IMR-90 (cell line): ENCODE data around the gene GBX2. TPM values are rescaled to one million over a fixed set of nuclear protein-coding genes. Genes with fewer than 3 reads are reported as not detected.

Experiments
- ATAC-seq: fragments of 200-7000 bp; cut with Tn5 transposase; 2 replicates; pipeline ENCODE4 v1.9.1; 2020; ENCODE audit warnings: low read depth, mild to moderate bottlenecking, moderate library complexity
- BruUV-seq: library from RNA; stranded (reverse); fragments of 400-500 nt; replicated peaks from 2 replicates; lab custom pipeline; 2021; lab: Mats Ljungman, UMichigan
- CTCF ChIA-PET: fragments of 300-600 bp; formaldehyde crosslinking; extraction: SDS; loops from one replicate; lab custom pipeline; 2021; ENCODE audit warnings: antibody characterized with exemption; lab: Yijun Ruan, JAX
- POLR2A ChIA-PET: fragments of 300-600 bp; sonication (Branson Sonifier 250); formaldehyde crosslinking; loops from one replicate; lab custom pipeline; 2022; ENCODE audit warnings: antibody characterized with exemption; ENCODE audit not compliant: unreplicated experiment; lab: Charles Lee
- DNase-seq: peaks from one replicate; pipeline ENCODE4 v3.0.0; 2013
- H2AFZ ChIP-seq: replicated peaks from 2 replicates; pipeline ENCODE3; 2013; ENCODE audit warnings: low read length, mild to moderate bottlenecking; ENCODE audit not compliant: poor library complexity
- H2AK5ac ChIP-seq: 2 replicates; pipeline ENCODE4 v1.6.1; 2013; ENCODE audit warnings: low read depth, low read length, inconsistent platforms
- H2AK9ac ChIP-seq: replicated peaks from 2 replicates; pipeline ENCODE3; 2013; ENCODE audit warnings: mild to moderate bottlenecking, low read depth, low read length, moderate library complexity; ENCODE audit not compliant: poor library complexity
- H2BK120ac ChIP-seq: 2 replicates; pipeline ENCODE4 v1.6.1; 2013; ENCODE audit warnings: low read depth, low read length, inconsistent platforms
- H2BK15ac ChIP-seq: 3 replicates; pipeline ENCODE4 v1.6.1; 2013; ENCODE audit warnings: low read depth, low read length, inconsistent platforms
- H2BK20ac ChIP-seq: 2 replicates; pipeline ENCODE4 v1.6.1; 2013; ENCODE audit warnings: low read depth, mild to moderate bottlenecking, inconsistent platforms, low read length, moderate library complexity
- H2BK5ac ChIP-seq: 2 replicates; pipeline ENCODE4 v1.6.1; 2013; ENCODE audit warnings: mild to moderate bottlenecking, low read depth, low read length, inconsistent platforms; ENCODE audit not compliant: poor library complexity, severe bottlenecking
- H3K14ac ChIP-seq: replicated peaks from 2 replicates; pipeline ENCODE4 v1.6.1; 2013; ENCODE audit warnings: low read depth, low read length, inconsistent platforms
- H3K18ac ChIP-seq: 2 replicates; pipeline ENCODE4 v1.6.1; 2013; ENCODE audit warnings: low read depth, low read length, control low read depth
- H3K23ac ChIP-seq: 2 replicates; pipeline ENCODE4 v1.6.1; 2013; ENCODE audit warnings: low read depth, low read length, inconsistent platforms
- H3K27ac ChIP-seq: 2 replicates; pipeline ENCODE4 v1.5.1; 2013; ENCODE audit warnings: mild to moderate bottlenecking, control low read depth, low read length; ENCODE audit not compliant: insufficient read depth
- H3K27me3 ChIP-seq: 2 replicates; pipeline ENCODE4 v1.6.1; 2013; ENCODE audit warnings: low read length; ENCODE audit not compliant: control insufficient read depth, insufficient read depth
- H3K36me3 ChIP-seq: 2 replicates; pipeline ENCODE4 v1.6.1; 2013; ENCODE audit warnings: low read length, mixed read lengths; ENCODE audit not compliant: control insufficient read depth, insufficient read depth
- H3K4ac ChIP-seq: 2 replicates; pipeline ENCODE4 v1.6.1; 2013; ENCODE audit warnings: low read depth, low read length, inconsistent platforms
- H3K4me1 ChIP-seq: 2 replicates; pipeline ENCODE4 v1.6.1; 2013; ENCODE audit warnings: low read length, mixed read lengths; ENCODE audit not compliant: control insufficient read depth, insufficient read depth
- H3K4me2 ChIP-seq: 2 replicates; pipeline ENCODE4 v1.6.1; 2013; ENCODE audit warnings: low read depth, mild to moderate bottlenecking, control low read depth, low read length, moderate library complexity
- H3K4me3 ChIP-seq: 2 replicates; pipeline ENCODE4 v1.5.1; 2013; ENCODE audit warnings: low read depth, mild to moderate bottlenecking, control low read depth, low read length, moderate library complexity; ENCODE audit not compliant: insufficient read depth
- H3K56ac ChIP-seq: 2 replicates; pipeline ENCODE4 v1.6.1; 2013; ENCODE audit warnings: low read length, inconsistent platforms; ENCODE audit not compliant: insufficient read depth; ENCODE audit errors: extremely low read depth
- H3K79me1 ChIP-seq, 2 experiments: 2 replicates each; pipeline ENCODE4 v1.6.1; 2013; ENCODE audit warnings: low read length in 2 of 2, inconsistent platforms in 1 of 2, low read depth in 1 of 2
- H3K9ac ChIP-seq: 2 replicates; pipeline ENCODE4 v1.6.1; 2013; ENCODE audit warnings: low read depth, low read length, control low read depth
- H3K9me1 ChIP-seq: 2 replicates; pipeline ENCODE4 v1.6.1; 2013; ENCODE audit warnings: low read length, inconsistent platforms; ENCODE audit not compliant: insufficient read depth
- H3K9me3 ChIP-seq: 2 replicates; pipeline ENCODE4 v1.6.1; 2013; ENCODE audit warnings: low read length; ENCODE audit not compliant: control insufficient read depth, insufficient read depth
- H4K20me1 ChIP-seq: 2 replicates; pipeline ENCODE4 v1.6.1; 2013; ENCODE audit warnings: low read length, inconsistent platforms; ENCODE audit not compliant: insufficient read depth
- H4K5ac ChIP-seq: 2 replicates; pipeline ENCODE4 v1.6.1; 2013; ENCODE audit warnings: mild to moderate bottlenecking, low read depth, low read length, control low read depth
- H4K8ac ChIP-seq, 2 experiments: 2 replicates each; pipeline ENCODE4 v1.6.1; 2013; ENCODE audit warnings: low read depth in 2 of 2, low read length in 2 of 2, control low read depth in 1 of 2, inconsistent platforms in 1 of 2
- H4K91ac ChIP-seq: 2 replicates; pipeline ENCODE4 v1.6.1; 2013; ENCODE audit warnings: low read depth, low read length, inconsistent platforms; ENCODE audit not compliant: insufficient read depth
- BHLHE40 ChIP-seq: fragments of 150-350 bp; IDR thresholded peaks from 2 replicates; pipeline ENCODE4 v1.6.1; 2016; ENCODE audit warnings: mild to moderate bottlenecking, low read depth, low read length
- ELK1 ChIP-seq: fragments of 150-350 bp; IDR thresholded peaks from 2 replicates; pipeline ENCODE4 v1.6.1; 2016; ENCODE audit warnings: low read depth, mild to moderate bottlenecking, low read length, moderate library complexity, borderline replicate concordance
- FOS ChIP-seq: fragments of 150-350 bp; IDR thresholded peaks from 2 replicates; pipeline ENCODE4 v1.6.1; 2016; ENCODE audit warnings: low read depth, low read length
- MAFK ChIP-seq: IDR thresholded peaks from 2 replicates; pipeline ENCODE4 v1.6.1; 2012; ENCODE audit warnings: low read depth, low read length, improper control_type of control experiment
- MAZ ChIP-seq: IDR thresholded peaks from 2 replicates; pipeline ENCODE4 v1.6.1; 2012; ENCODE audit warnings: low read depth, mild to moderate bottlenecking, low read length, improper control_type of control experiment, moderate library complexity, borderline replicate concordance
- MXI1 ChIP-seq: IDR thresholded peaks from 2 replicates; pipeline ENCODE4 v1.6.1; 2012; ENCODE audit warnings: low read depth, mild to moderate bottlenecking, low read length, moderate library complexity, borderline replicate concordance
- NFE2L2 ChIP-seq: fragments of 150-350 bp; IDR thresholded peaks from 2 replicates; pipeline ENCODE4 v1.6.1; 2016; ENCODE audit warnings: low read depth, mild to moderate bottlenecking, low read length
- POLR2A ChIP-seq: IDR thresholded peaks from 2 replicates; pipeline ENCODE4 v1.6.1; 2012; ENCODE audit warnings: mild to moderate bottlenecking, low read depth, low read length
- RAD21 ChIP-seq: IDR thresholded peaks from 2 replicates; pipeline ENCODE4 v1.6.1; 2012; ENCODE audit warnings: low read length, improper control_type of control experiment
- RCOR1 ChIP-seq: IDR thresholded peaks from 2 replicates; pipeline ENCODE4 v1.6.1; 2012; ENCODE audit warnings: mild to moderate bottlenecking, low read length, improper control_type of control experiment; ENCODE audit not compliant: insufficient replicate concordance
- RFX5 ChIP-seq: IDR thresholded peaks from 2 replicates; pipeline ENCODE4 v1.8.0; 2012; ENCODE audit warnings: low read depth, mild to moderate bottlenecking, low read length, moderate library complexity
- USF2 ChIP-seq: fragments of 150-350 bp; IDR thresholded peaks from 2 replicates; pipeline ENCODE4 v1.6.1; 2017; ENCODE audit warnings: mild to moderate bottlenecking, antibody characterized with exemption, low read length, low read depth
- WGBS, 2 experiments: methylation state at CpG; one replicate each; pipeline versions ENCODE4 v1.1.5 to v1.1.7; 2013; ENCODE audit warnings: missing lambda C conversion rate in 2 of 2; ENCODE audit not compliant: insufficient read length in 1 of 2; ENCODE audit errors: extremely low coverage in 2 of 2; 5-methylcytosine and 5-hydroxymethylcytosine counted together
- dilution Hi-C: fragments of 300-500 bp; cut with HindIII; formaldehyde crosslinking; loops from one replicate; pipeline ENCODE4 v1.14.3; 2018; ENCODE audit warnings: low sequenced_read_pairs; ENCODE audit not compliant: unreplicated experiment
- in situ Hi-C: fragments of 300-500 bp; cut with MboI; formaldehyde crosslinking; loops from 3 replicates; pipeline ENCODE4 v1.14.3; 2019; ENCODE audit warnings: low sequenced_read_pairs, inconsistent platforms, mixed read lengths
- intact Hi-C: fragments of 100-400 bp; cut with micrococcal nuclease; formaldehyde crosslinking; loops from 2 replicates; pipeline ENCODE4 v1.10.0; 2022
- polyA plus RNA-seq, 3 experiments: library from polyadenylated mRNA; depleted of rRNA; stranded (reverse); fragments of >200 nt; gene quantifications; 2 replicates each; pipeline ENCODE4 v1.2.3, GENCODE V29; 2012; ENCODE audit warnings: low replicate concordance in 1 of 3
- total RNA-seq: library from RNA; depleted of rRNA; stranded (reverse); fragments of >200 nt; gene quantifications from 2 replicates; pipeline ENCODE4 v1.2.3, GENCODE V29; 2012

Gene GBX2
- total and polyA plus RNA-seq, 2 of the 4 experiments (the other 2 are of a cell fraction): 0.10 TPM; not detected in 1

- H3K27me3 ChIP-seq: peaks cover 11% of the 10 kb centered on the region
- DNase-seq (no peak), ATAC-seq (no peak)
- H2BK5ac ChIP-seq: no peak overlapping the region
- no peak overlapping the region for H3K27ac ChIP-seq
- in situ Hi-C loops: no loop called here
- H4K20me1 ChIP-seq: no peaks in the 10 kb centered on the region
- no peak overlapping the region for H3K4ac ChIP-seq
- intact Hi-C loops: no loop called here
- H3K9ac ChIP-seq: no peak overlapping the region
- ChIA-PET CTCF (no interaction called here), POLR2A (no interaction called here)
- H4K5ac ChIP-seq: no peak overlapping the region
- TF ChIP-seq MAZ (no peak), RFX5 (no peak), FOS (no peak), RCOR1 (no peak), MXI1 (no peak), ELK1 (no peak), MAFK (no peak), BHLHE40 (no peak), NFE2L2 (no peak), RAD21 (no peak), POLR2A (no peak), USF2 (no peak)
- no peak overlapping the region for H2BK20ac ChIP-seq
- no peaks in the 10 kb centered on the region for H3K9me1 ChIP-seq
- no CpG with 5 or more reads among the region's 2 CpGs for WGBS, 2 experiments
- no peaks in the 10 kb centered on the region for H3K36me3 ChIP-seq
- no peaks in the 10 kb centered on the region for H3K4me1 ChIP-seq
- H2BK120ac ChIP-seq: no peak overlapping the region
- H3K18ac ChIP-seq: no peak overlapping the region
- no peak overlapping the region for H2AK9ac ChIP-seq
- dilution Hi-C loops: no loop called here
- H2AK5ac ChIP-seq: no peak overlapping the region
- no peaks in the 10 kb centered on the region for H3K79me1 ChIP-seq
- no peak overlapping the region for H3K23ac ChIP-seq
- H3K4me2 ChIP-seq: no peak overlapping the region
- H4K8ac ChIP-seq: no peak overlapping the region
- H2AFZ ChIP-seq: no peak overlapping the region
- no peak overlapping the region for H4K91ac ChIP-seq
- H3K56ac ChIP-seq: no peak overlapping the region
- H2BK15ac ChIP-seq: no peak overlapping the region
- H3K9me3 ChIP-seq: peaks cover 2% of the 10 kb centered on the region; the same call in 1 of the 2 replicates
- H3K14ac ChIP-seq: no peak overlapping the region
- no TSS peak for BruUV-seq
- H3K4me3 ChIP-seq: no peak overlapping the region
Measured at GRCh38 chr2:236205867-236206645, 37.9 kb upstream of the GBX2 start.
